Measurements from ENCODE around the gene C1orf35. TPM values are rescaled to one million over a fixed set of nuclear protein-coding genes. Genes with fewer than 3 reads are reported as not detected.

Gene C1orf35
- total and polyA plus RNA-seq, 2 experiments from 2014 or later: 14.0 to 67.6 TPM

DNA sequence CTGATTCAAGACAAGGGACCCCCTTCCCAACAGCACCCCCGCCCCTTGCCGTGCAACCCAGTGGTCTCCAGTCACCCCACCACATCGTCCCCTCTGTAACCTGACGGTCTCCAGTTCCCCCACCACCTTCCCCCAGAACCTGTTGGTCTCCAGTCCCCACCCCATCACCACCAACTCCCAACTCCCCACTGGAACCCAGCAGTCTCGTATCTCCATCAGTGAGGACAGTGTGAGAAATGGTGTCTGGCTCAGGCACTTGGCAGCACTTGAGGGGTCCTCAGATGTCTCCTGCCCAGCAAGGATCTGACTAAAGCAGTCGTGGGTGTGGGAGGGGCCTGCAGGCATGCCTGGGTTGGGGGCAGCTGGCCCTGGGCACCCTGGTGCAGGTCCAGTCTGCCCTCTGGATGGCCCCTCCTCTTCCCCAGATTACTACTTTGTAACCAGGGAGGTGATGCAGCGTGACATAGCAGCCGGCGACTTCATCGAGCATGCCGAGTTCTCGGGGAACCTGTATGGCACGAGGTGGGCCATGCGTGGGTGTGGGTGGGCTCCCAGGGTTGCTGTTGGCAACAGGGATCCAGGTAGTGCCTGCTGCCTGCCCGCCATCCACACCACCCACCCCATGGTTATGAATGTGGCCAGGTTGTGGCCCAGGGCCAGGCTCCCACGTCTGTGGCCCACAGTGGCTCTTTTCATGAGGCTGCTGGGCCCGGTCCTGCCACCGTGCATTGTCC is 43.5 kb upstream of the C1orf35 start:
- Histone ChIP-seq H3K36me3 (ENCODE audit: insufficient read depth) (no peaks in the 10 kb centered on the region), H3K79me2 (replicated peaks; ENCODE audit: insufficient read depth) (peaks cover 25% of the 10 kb centered on the region), H2AFZ (no peak overlapping the region), H4K20me1 (replicated peaks; ENCODE audit: insufficient read depth) (no peaks in the 10 kb centered on the region), H3K4me2 (no peak overlapping the region), H3K4me1 (ENCODE audit: insufficient read depth) (no peaks in the 10 kb centered on the region; the same call in 1 of the 2 replicates), H3F3A (replicated peaks; ENCODE audit: low read depth) (no peaks in the 10 kb centered on the region), H3K27ac (ENCODE audit: low read depth) (no peak overlapping the region), H3K9me2 (ENCODE audit: insufficient read depth) (no peaks in the 10 kb centered on the region), H3K27me3 (ENCODE audit: insufficient read depth) (no peaks in the 10 kb centered on the region), H3K4me3 (no peak overlapping the region)
- no peak for ATAC-seq
- H3K9me3 Mint-ChIP-seq: no peaks in the 10 kb centered on the region; the same call in 2 of the 3 replicates
- no peak overlapping the region for H3K4me3 Mint-ChIP-seq
- H3K4me1 Mint-ChIP-seq: peaks cover 3% of the 10 kb centered on the region; the same call in 2 of the 3 replicates
- H3K27me3 Mint-ChIP-seq (ENCODE audit: insufficient read depth, low read depth, poor library complexity): peaks cover 12% of the 10 kb centered on the region
- no peak for TF ChIP-seq NANOG (IDR thresholded peaks at IDR 0.05; ENCODE audit: borderline replicate concordance)
- TF ChIP-seq EZH2 (IDR thresholded peaks at IDR 0.05; ENCODE audit: low read depth, unreplicated experiment): no peak
- TF ChIP-seq, protein P1, sequence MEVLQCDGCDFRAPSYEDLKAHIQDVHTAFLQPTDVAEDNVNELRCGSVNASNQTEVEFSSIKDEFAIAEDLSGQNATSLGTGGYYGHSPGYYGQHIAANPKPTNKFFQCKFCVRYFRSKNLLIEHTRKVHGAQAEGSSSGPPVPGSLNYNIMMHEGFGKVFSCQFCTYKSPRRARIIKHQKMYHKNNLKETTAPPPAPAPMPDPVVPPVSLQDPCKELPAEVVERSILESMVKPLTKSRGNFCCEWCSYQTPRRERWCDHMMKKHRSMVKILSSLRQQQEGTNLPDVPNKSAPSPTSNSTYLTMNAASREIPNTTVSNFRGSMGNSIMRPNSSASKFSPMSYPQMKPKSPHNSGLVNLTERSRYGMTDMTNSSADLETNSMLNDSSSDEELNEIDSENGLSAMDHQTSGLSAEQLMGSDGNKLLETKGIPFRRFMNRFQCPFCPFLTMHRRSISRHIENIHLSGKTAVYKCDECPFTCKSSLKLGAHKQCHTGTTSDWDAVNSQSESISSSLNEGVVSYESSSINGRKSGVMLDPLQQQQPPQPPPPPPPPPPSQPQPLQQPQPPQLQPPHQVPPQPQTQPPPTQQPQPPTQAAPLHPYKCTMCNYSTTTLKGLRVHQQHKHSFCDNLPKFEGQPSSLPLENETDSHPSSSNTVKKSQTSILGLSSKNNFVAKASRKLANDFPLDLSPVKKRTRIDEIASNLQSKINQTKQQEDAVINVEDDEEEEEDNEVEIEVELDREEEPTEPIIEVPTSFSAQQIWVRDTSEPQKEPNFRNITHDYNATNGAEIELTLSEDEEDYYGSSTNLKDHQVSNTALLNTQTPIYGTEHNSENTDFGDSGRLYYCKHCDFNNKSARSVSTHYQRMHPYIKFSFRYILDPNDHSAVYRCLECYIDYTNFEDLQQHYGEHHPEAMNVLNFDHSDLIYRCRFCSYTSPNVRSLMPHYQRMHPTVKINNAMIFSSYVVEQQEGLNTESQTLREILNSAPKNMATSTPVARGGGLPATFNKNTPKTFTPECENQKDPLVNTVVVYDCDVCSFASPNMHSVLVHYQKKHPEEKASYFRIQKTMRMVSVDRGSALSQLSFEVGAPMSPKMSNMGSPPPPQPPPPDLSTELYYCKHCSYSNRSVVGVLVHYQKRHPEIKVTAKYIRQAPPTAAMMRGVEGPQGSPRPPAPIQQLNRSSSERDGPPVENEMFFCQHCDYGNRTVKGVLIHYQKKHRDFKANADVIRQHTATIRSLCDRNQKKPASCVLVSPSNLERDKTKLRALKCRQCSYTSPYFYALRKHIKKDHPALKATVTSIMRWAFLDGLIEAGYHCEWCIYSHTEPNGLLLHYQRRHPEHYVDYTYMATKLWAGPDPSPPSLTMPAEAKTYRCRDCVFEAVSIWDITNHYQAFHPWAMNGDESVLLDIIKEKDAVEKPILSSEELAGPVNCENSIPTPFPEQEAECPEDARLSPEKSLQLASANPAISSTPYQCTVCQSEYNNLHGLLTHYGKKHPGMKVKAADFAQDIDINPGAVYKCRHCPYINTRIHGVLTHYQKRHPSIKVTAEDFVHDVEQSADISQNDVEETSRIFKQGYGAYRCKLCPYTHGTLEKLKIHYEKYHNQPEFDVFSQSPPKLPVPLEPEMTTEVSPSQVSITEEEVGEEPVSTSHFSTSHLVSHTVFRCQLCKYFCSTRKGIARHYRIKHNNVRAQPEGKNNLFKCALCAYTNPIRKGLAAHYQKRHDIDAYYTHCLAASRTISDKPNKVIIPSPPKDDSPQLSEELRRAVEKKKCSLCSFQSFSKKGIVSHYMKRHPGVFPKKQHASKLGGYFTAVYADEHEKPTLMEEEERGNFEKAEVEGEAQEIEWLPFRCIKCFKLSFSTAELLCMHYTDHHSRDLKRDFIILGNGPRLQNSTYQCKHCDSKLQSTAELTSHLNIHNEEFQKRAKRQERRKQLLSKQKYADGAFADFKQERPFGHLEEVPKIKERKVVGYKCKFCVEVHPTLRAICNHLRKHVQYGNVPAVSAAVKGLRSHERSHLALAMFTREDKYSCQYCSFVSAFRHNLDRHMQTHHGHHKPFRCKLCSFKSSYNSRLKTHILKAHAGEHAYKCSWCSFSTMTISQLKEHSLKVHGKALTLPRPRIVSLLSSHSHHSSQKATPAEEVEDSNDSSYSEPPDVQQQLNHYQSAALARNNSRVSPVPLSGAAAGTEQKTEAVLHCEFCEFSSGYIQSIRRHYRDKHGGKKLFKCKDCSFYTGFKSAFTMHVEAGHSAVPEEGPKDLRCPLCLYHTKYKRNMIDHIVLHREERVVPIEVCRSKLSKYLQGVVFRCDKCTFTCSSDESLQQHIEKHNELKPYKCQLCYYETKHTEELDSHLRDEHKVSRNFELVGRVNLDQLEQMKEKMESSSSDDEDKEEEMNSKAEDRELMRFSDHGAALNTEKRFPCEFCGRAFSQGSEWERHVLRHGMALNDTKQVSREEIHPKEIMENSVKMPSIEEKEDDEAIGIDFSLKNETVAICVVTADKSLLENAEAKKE (CRISPR knock-in tag; IDR thresholded peaks at IDR 0.05): no peak
- TF ChIP-seq, protein P2, sequence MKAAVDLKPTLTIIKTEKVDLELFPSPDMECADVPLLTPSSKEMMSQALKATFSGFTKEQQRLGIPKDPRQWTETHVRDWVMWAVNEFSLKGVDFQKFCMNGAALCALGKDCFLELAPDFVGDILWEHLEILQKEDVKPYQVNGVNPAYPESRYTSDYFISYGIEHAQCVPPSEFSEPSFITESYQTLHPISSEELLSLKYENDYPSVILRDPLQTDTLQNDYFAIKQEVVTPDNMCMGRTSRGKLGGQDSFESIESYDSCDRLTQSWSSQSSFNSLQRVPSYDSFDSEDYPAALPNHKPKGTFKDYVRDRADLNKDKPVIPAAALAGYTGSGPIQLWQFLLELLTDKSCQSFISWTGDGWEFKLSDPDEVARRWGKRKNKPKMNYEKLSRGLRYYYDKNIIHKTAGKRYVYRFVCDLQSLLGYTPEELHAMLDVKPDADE (IDR thresholded peaks at IDR 0.05): no peak
- no peak for TF ChIP-seq ZNF114 (CRISPR knock-in tag; IDR thresholded peaks at IDR 0.05)
- TF ChIP-seq CREB1 (CRISPR knock-in tag; IDR thresholded peaks at IDR 0.05; ENCODE audit: low read depth): no peak
- TF ChIP-seq JUNB (IDR thresholded peaks at IDR 0.05; ENCODE audit: unreplicated experiment): no peak
- no peak for TF ChIP-seq POLR2AphosphoS5 (IDR thresholded peaks at IDR 0.05; ENCODE audit: low read depth)
- no peak for TF ChIP-seq STAT1 (IDR thresholded peaks at IDR 0.05; ENCODE audit: unreplicated experiment)
- no peak for TF ChIP-seq EZH2phosphoT487 (IDR thresholded peaks at IDR 0.05; ENCODE audit: unreplicated experiment)
- no peak for DNase-seq (ENCODE audit: low spot score)
- H3K27ac Mint-ChIP-seq: no peak overlapping the region
- H3K36me3 Mint-ChIP-seq (ENCODE audit: low read depth): no peaks in the 10 kb centered on the region; the same call in 1 of the 3 replicates
